Tibial nerve (tissue), 4 donors: Measurements from ENCODE around the gene SLC7A7. TPM values are rescaled to one million over a fixed set of nuclear protein-coding genes. Genes with fewer than 3 reads are reported as not detected.
"Not testable (repeated sequence)": the region's sequence is repeated elsewhere in the genome, so short reads cannot be mapped to it uniquely, and the experiment has no call there.

Experiments
- DNase-seq, 2 donors: peaks; one replicate each; pipeline ENCODE4 v3.0.0-alpha.2; 2019; ENCODE audit warnings: low spot score in 2 of 2
- H3K27ac ChIP-seq, 4 donors: fragments of 200-600 bp; sonication (generic) in 3 of 4; one replicate each; pipeline ENCODE4 v1.5.1; 2017 to 2019; ENCODE audit warnings: mild to moderate bottlenecking in 1 of 4
- H3K27me3 ChIP-seq, 2 donors: fragments of 200-600 bp; sonication (generic) in 1 of 2; one replicate each; pipeline versions ENCODE4 v1.5.1 to v1.6.0; 2017 to 2019
- H3K36me3 ChIP-seq, 3 donors: fragments of 200-600 bp; sonication (generic); one replicate each; pipeline ENCODE4 v1.5.1; 2018 to 2019
- H3K4me1 ChIP-seq, 4 donors: fragments of 200-600 bp; sonication (generic) in 3 of 4; one replicate each; pipeline ENCODE4 v1.5.1; 2017 to 2019
- H3K4me3 ChIP-seq, 4 donors: fragments of 200-600 bp; sonication (generic) in 3 of 4; one replicate each; pipeline ENCODE4 v1.5.1; 2017 to 2019; ENCODE audit warnings: mild to moderate bottlenecking in 1 of 4, moderate library complexity in 1 of 4
- H3K9me3 ChIP-seq, 4 donors: fragments of 200-600 bp; sonication (generic) in 3 of 4; one replicate each; pipeline ENCODE4 v1.5.1; 2017 to 2019
- CTCF ChIP-seq, 5 experiments: fragments of 200-600 bp in 3 of 5; fragments of 450-650 bp in 2 of 5; sonication (generic) in 3 of 5; IDR thresholded peaks; one replicate each; pipeline ENCODE4 v1.5.1; 2016 to 2019; ENCODE audit warnings: antibody characterized with exemption in 5 of 5, mild to moderate bottlenecking in 3 of 5, moderate library complexity in 2 of 5
- EP300 ChIP-seq, 2 donors: sonication (generic); formaldehyde crosslinking; IDR thresholded peaks; one replicate each; pipeline ENCODE4 v1.6.1; 2017; ENCODE audit warnings: antibody characterized with exemption in 2 of 2, mild to moderate bottlenecking in 1 of 2
- POLR2A ChIP-seq, 2 donors: fragments of 450-650 bp; IDR thresholded peaks; one replicate each; pipeline ENCODE4 v1.6.1; 2017; ENCODE audit warnings: antibody characterized with exemption in 2 of 2, mild to moderate bottlenecking in 2 of 2, moderate library complexity in 2 of 2
- WGBS, 2 donors: methylation state at CpG; one replicate each; pipeline ENCODE4 v1.1.5; 2018; 5-methylcytosine and 5-hydroxymethylcytosine counted together
- small RNA-seq: library from RNA; depleted of rRNA; stranded (forward); fragments of <200 nt; gene quantifications from one replicate; pipeline ENCODE3, GENCODE V24; 2016
- total RNA-seq, 4 donors: library from RNA; depleted of rRNA; stranded (reverse); fragments of >200 nt; gene quantifications; one replicate each; pipeline ENCODE4 v1.1.0, GENCODE V29; 2016

Gene SLC7A7
- total RNA-seq, 4 donors from 2014 or later: 8.4 to 39.8 (median 19.0) TPM

GRCh38 chr14:22735096-22735495, 80.1 kb downstream of the SLC7A7 start:
- Histone ChIP-seq H3K4me3 (no peak overlapping the region), H3K27me3 (no peaks in the 10 kb centered on the region), H3K4me1 (no peaks in the 10 kb centered on the region), H3K36me3 (no peaks in the 10 kb centered on the region), H3K9me3 (no peaks in the 10 kb centered on the region), H3K27ac (no peak overlapping the region)
- 47 to 57% methylated on average over 2 of the region's 2 CpGs for WGBS, 2 donors
- no peak for DNase-seq
- TF ChIP-seq POLR2A (IDR thresholded peaks at IDR 0.05) (no peak), CTCF (IDR thresholded peaks at IDR 0.05) (no peak), EP300 (IDR thresholded peaks at IDR 0.05) (no peak)

GRCh38 chr14:22733829-22734228, 81.4 kb downstream of the SLC7A7 start:
- no peak overlapping the region for H3K27ac ChIP-seq
- H3K9me3 ChIP-seq: no peaks in the 10 kb centered on the region
- no peaks in the 10 kb centered on the region for H3K27me3 ChIP-seq
- TF ChIP-seq EP300 (IDR thresholded peaks at IDR 0.05) (no peak), CTCF (IDR thresholded peaks at IDR 0.05) (no peak), POLR2A (IDR thresholded peaks at IDR 0.05) (no peak)
- 56 to 57% methylated on average over 2 of the region's 2 CpGs for WGBS, 2 donors
- no peak for DNase-seq
- no peak overlapping the region for H3K4me3 ChIP-seq
- H3K36me3 ChIP-seq: no peaks in the 10 kb centered on the region
- H3K4me1 ChIP-seq: no peaks in the 10 kb centered on the region

- H3K27ac ChIP-seq, H3K27me3 ChIP-seq, H3K4me1 ChIP-seq, H3K36me3 ChIP-seq, H3K9me3 ChIP-seq, H3K4me3 ChIP-seq, DNase-seq: not testable (repeated sequence)
- 77 to 87% methylated on average over 5 of the region's 5 CpGs for WGBS, 2 donors
These were observed 83.2 kb downstream of the SLC7A7 start for GRCh38 chr14:22732062-22732461.

GRCh38 chr14:22726012-22726411, 89.2 kb downstream of the SLC7A7 start:
- no peak for TF ChIP-seq EP300 (IDR thresholded peaks at IDR 0.05)
- peaks cover 0 to 6% (median 0%) of the 10 kb centered on the region in 4 donors for H3K9me3 ChIP-seq
- no peak overlapping the region for H3K4me3 ChIP-seq
- DNase-seq: no peak
- no peak overlapping the region for H3K27ac ChIP-seq
- H3K36me3 ChIP-seq: no peaks in the 10 kb centered on the region
- no peaks in the 10 kb centered on the region for H3K4me1 ChIP-seq
- WGBS, 2 donors: 67 to 75% methylated on average over 1 of the region's 1 CpG
- H3K27me3 ChIP-seq: no peaks in the 10 kb centered on the region

- not testable (repeated sequence) for H3K9me3 ChIP-seq, H3K36me3 ChIP-seq, DNase-seq, H3K27me3 ChIP-seq, H3K4me3 ChIP-seq, H3K4me1 ChIP-seq, H3K27ac ChIP-seq
- WGBS, 2 donors: 40 to 52% methylated on average over 3 of the region's 3 CpGs
These were observed 89.9 kb downstream of the SLC7A7 start for GRCh38 chr14:22725374-22725773.

- not testable (repeated sequence) for H3K4me1 ChIP-seq, H3K4me3 ChIP-seq, H3K27me3 ChIP-seq, H3K36me3 ChIP-seq, DNase-seq, H3K27ac ChIP-seq, H3K9me3 ChIP-seq
- 64 to 76% methylated on average over 8 of the region's 8 CpGs for WGBS, 2 donors
These were observed 90.4 kb downstream of the SLC7A7 start for GRCh38 chr14:22724847-22725246.

GRCh38 chr14:22723815-22724214, 91.4 kb downstream of the SLC7A7 start:
- TF ChIP-seq EP300 (IDR thresholded peaks at IDR 0.05) (no peak), CTCF (IDR thresholded peaks at IDR 0.05) (no peak), POLR2A (IDR thresholded peaks at IDR 0.05) (no peak)
- WGBS, 2 donors: 72 to 95% methylated on average over 1 of the region's 1 CpG
- no peak for DNase-seq

More at GRCh38 chr14:22723815-22724214, 91.4 kb downstream of the SLC7A7 start:
- H3K4me1 ChIP-seq: no peaks in the 10 kb centered on the region
- no peak overlapping the region for H3K4me3 ChIP-seq
- peaks cover 0 to 6% (median 0%) of the 10 kb centered on the region in 4 donors for H3K9me3 ChIP-seq
- no peak overlapping the region for H3K27ac ChIP-seq
- H3K36me3 ChIP-seq: no peaks in the 10 kb centered on the region
- no peaks in the 10 kb centered on the region for H3K27me3 ChIP-seq

Small RNA genes within 50 kb of the gene (small RNA-seq; reads per million reads assigned to genes)
- gene RF00019 (not detected), gene RF00588 (not detected)

Other genes starting within 250 kb of the SLC7A7 start
- 100 to 1,000 TPM; 128 to 254 (median 198) TPM for gene DAD1, start 226.2 kb downstream of the SLC7A7 start, total RNA-seq
- 10 to 100 TPM; 16.1 to 42.4 (median 31.9) TPM for gene ABHD4, start 217.1 kb downstream of the SLC7A7 start, total RNA-seq
- not detected for gene OR6J1, start 171.1 kb downstream of the SLC7A7 start, total RNA-seq
- 10 to 100 TPM; 65.5 to 79.6 (median 69.6) TPM for gene OXA1L, start 48.7 kb downstream of the SLC7A7 start, total RNA-seq
- gene MRPL52, start 14.5 kb upstream of the SLC7A7 start, total RNA-seq: 10 to 100 TPM; 26.7 to 44.0 (median 30.2) TPM
- gene MMP14, start 21.1 kb upstream of the SLC7A7 start, total RNA-seq: 100 to 1,000 TPM; 101 to 222 (median 145) TPM
- 100 to 1,000 TPM in 2 of 4 donors, 10 to 100 TPM in 2; 82.3 to 151 (median 97.0) TPM for gene LRP10, start 56.3 kb upstream of the SLC7A7 start, total RNA-seq
- gene REM2, start 67.8 kb upstream of the SLC7A7 start, total RNA-seq: under 1 TPM in 2 of 4 donors, not detected in 2; 0.42 to 0.44 TPM
- 100 to 1,000 TPM in 3 of 4 donors, 10 to 100 TPM in 1; 81.9 to 633 (median 298) TPM for gene RBM23, start 103.7 kb upstream of the SLC7A7 start, total RNA-seq
- 10 to 100 TPM; 60.6 to 82.5 (median 76.8) TPM for gene PRMT5, start 113.9 kb upstream of the SLC7A7 start, total RNA-seq
- 100 to 1,000 TPM in 1 of 4 donors, 10 to 100 TPM in 3; 52.1 to 104 (median 74.3) TPM for gene HAUS4, start 141.7 kb upstream of the SLC7A7 start, total RNA-seq
- 10 to 100 TPM; 22.8 to 33.5 (median 28.4) TPM for gene AJUBA, start 167.1 kb upstream of the SLC7A7 start, total RNA-seq
- gene C14orf93, start 194.7 kb upstream of the SLC7A7 start, total RNA-seq: 10 to 100 TPM in 1 of 4 donors, 1 to 10 TPM in 3; 8.4 to 18.6 (median 9.5) TPM
- gene PSMB5, start 219.5 kb upstream of the SLC7A7 start, total RNA-seq: 100 to 1,000 TPM in 3 of 4 donors, 10 to 100 TPM in 1; 90.2 to 154 (median 113) TPM
- gene PSMB11, start 226.8 kb upstream of the SLC7A7 start, total RNA-seq: not detected
- 10 to 100 TPM in 1 of 4 donors, 1 to 10 TPM in 3; 3.9 to 11.1 (median 6.0) TPM for gene CDH24, start 242.1 kb upstream of the SLC7A7 start, total RNA-seq